ENCODE measurements around the gene PPBP.

Gene PPBP

GRCh38 chr4:74005528-74005927, 17.5 kb upstream of the PPBP start:
- no peak overlapping the region for H3K4me3 ChIP-seq (ENCODE audit: control insufficient read depth, low read depth, low read length)
- TF ChIP-seq CTCF (IDR thresholded peaks at IDR 0.05; ENCODE audit: control insufficient read depth, insufficient read depth, low read depth, low read length, missing control alignments) = no peak
- DNase-seq (ENCODE audit: low read depth) = no peak

- no peak for TF ChIP-seq CTCF (IDR thresholded peaks at IDR 0.05; ENCODE audit: control insufficient read depth, insufficient read depth, low read depth, low read length, missing control alignments)
- no peak for DNase-seq (ENCODE audit: low read depth)
- H3K4me3 ChIP-seq (ENCODE audit: control insufficient read depth, low read depth, low read length) = no peak overlapping the region
Observed at GRCh38 chr4:74004668-74005067, 16.7 kb upstream of the PPBP start.

GRCh38 chr4:74000301-74000700, 12.3 kb upstream of the PPBP start:
- DNase-seq (ENCODE audit: low read depth) = no peak
- no peak for TF ChIP-seq CTCF (IDR thresholded peaks at IDR 0.05; ENCODE audit: control insufficient read depth, insufficient read depth, low read depth, low read length, missing control alignments)

GRCh38 chr4:73998040-73999011, 10.3 kb upstream of the PPBP start, which contains the start of gene CXCL5:
TSS of gene CXCL5 (minus strand) at chr4:73998677. CDS start at chr4:73998581, 96 bp downstream.
- no peak for DNase-seq (ENCODE audit: low read depth)
- peak within 1 kb of the TSS; percentile 32 for H3K4me3 ChIP-seq (ENCODE audit: control insufficient read depth, low read depth, low read length)
- no peak for TF ChIP-seq CTCF (IDR thresholded peaks at IDR 0.05; ENCODE audit: control insufficient read depth, insufficient read depth, low read depth, low read length, missing control alignments)

More at GRCh38 chr4:74000301-74000700, 12.3 kb upstream of the PPBP start:
- H3K4me3 ChIP-seq (ENCODE audit: control insufficient read depth, low read depth, low read length) = no peak overlapping the region

GRCh38 chr4:73992050-73992449, 4.1 kb upstream of the PPBP start:
- H3K4me3 ChIP-seq (ENCODE audit: control insufficient read depth, low read depth, low read length) = no peak overlapping the region
- no peak for TF ChIP-seq CTCF (IDR thresholded peaks at IDR 0.05; ENCODE audit: control insufficient read depth, insufficient read depth, low read depth, low read length, missing control alignments)
- no peak for DNase-seq (ENCODE audit: low read depth)

- no peak for TF ChIP-seq CTCF (IDR thresholded peaks at IDR 0.05; ENCODE audit: control insufficient read depth, insufficient read depth, low read depth, low read length, missing control alignments)
- DNase-seq (ENCODE audit: low read depth) = no peak
- no peak overlapping the region for H3K4me3 ChIP-seq (ENCODE audit: control insufficient read depth, low read depth, low read length)
Observed at GRCh38 chr4:73991742-73992000, 3.7 kb upstream of the PPBP start.

Measured in AG09309 (cell line).